ENCODE data around the gene ARHGAP24. TPM values are rescaled to one million over a fixed set of nuclear protein-coding genes. Genes with fewer than 3 reads are reported as not detected.
"Not testable (repeated sequence)": the region's sequence is repeated elsewhere in the genome, so short reads cannot be mapped to it uniquely, and the experiment has no call there.

ARHGAP24 gene
- total RNA-seq, 1 experiment from 2014 or later: 5.8 TPM

- not testable (repeated sequence) for DNase-seq (ENCODE audit: low read depth)
Observed at GRCh38 chr4:85839981-85840451, 365.1 kb downstream of the ARHGAP24 start.

GRCh38 chr4:85842540-85842939, 367.6 kb downstream of the ARHGAP24 start:
- DNase-seq (ENCODE audit: low read depth): no peak

GRCh38 chr4:85853740-85854139, 378.8 kb downstream of the ARHGAP24 start:
- not testable (repeated sequence) for DNase-seq (ENCODE audit: low read depth)

GRCh38 chr4:85854546-85854945, 379.6 kb downstream of the ARHGAP24 start:
- DNase-seq (ENCODE audit: low read depth): no peak

GRCh38 chr4:85860066-85860740, 385.3 kb downstream of the ARHGAP24 start:
- DNase-seq (ENCODE audit: low read depth): peak; percentile 50

DNA sequence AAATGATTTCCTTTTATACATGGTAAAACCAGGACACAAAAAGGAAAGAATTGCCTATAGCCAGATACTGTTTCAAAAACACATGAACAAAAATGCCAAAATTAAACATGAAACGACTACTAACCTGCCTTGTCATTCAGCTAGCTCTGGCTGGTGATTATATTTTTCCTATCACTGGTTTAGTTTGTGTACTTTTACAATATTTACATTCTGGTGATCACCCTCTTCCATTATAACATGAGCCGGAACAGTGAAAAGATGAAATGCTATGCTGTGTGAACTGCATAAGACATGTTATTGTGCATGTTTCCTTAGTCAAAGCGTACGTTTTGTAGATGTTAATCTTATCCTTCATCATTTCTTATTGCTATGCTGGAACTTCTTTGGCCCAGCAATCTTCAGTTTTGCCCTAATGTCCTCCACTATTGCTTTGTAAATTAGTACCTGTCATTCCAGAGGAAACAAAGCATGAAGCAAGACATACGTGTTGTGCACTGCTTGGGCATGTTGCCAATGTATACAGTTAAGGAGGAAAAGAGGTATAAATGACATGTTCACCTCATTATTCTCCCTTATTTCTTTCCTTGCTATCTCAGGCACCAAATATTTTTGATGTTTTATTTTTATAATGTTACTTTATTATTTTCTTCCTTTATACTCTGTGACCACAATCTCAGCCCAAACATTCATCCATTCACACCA, 386.3 kb downstream of the ARHGAP24 start:
- DNase-seq (ENCODE audit: low read depth): no peak

- DNase-seq (ENCODE audit: low read depth): no peak
Observed at GRCh38 chr4:85862896-85863295, 387.9 kb downstream of the ARHGAP24 start.

DNA sequence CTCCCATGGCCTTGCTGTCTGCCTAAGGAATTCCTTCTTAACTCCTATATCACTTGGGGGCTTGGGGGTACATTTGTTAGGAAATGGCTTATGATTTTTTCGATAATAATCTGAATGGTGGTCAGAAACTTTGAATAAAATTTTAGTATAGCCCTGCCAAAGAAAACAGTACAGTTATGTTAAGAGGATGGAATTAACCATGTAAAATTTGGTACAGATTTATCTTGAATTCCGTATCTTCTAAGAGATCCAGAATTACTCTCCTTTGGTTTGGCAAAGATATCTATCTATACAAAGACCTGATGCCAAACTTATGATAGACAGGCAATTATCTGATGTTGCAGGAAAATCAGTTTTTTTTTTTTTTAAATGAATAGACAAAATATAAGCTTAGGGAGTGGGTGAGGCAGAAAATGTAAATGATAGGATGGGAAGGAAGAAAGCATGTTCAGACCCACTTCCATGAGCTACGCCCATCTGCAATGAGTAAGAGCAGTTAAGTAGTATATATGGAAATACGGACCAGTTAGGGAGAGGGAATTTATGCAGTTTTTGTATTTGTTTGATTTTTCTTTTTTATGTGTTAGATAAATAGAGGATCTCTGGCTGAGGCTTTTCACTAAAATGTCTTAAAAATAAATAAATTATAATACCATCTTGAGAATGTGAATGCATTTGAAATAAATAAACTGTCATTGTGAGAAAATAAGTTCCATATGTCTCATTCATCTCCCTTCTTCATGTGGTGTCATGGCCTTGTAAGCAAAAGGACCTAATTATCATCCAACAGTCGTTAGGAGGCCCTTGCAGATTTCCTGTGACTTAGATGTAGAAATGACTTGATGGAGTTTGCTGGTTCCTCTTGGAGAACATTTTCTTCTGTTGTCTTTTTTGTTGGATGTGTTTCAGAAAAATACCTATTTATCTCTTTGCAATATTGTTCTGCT, 389.6 kb downstream of the ARHGAP24 start:
- DNase-seq (ENCODE audit: low read depth): no peak

- no peak for DNase-seq (ENCODE audit: low read depth)
Observed at GRCh38 chr4:85865256-85865655, 390.3 kb downstream of the ARHGAP24 start.

DNA sequence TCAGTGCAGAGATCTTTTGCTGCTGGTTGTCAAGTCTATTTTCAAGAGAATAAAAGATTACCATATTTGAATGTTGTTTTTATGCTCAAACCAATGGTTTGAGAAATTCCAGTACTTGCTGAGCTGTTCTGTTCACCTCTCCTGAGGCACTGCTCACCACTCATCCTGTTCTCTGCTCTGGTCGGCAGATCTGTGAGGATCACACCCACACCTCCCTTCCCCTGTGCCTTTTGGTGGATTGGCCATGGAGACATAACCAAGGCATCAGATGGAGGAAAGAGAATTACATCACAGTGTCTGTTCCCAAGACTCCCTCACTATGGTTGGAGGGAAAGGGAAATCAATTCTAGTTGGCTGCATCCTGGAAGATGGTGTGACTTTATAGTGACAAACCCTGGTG, 391.6 kb downstream of the ARHGAP24 start:
- DNase-seq (ENCODE audit: low read depth): no peak

GRCh38 chr4:85867271-85867670, 392.3 kb downstream of the ARHGAP24 start:
- no peak for DNase-seq (ENCODE audit: low read depth)

DNA sequence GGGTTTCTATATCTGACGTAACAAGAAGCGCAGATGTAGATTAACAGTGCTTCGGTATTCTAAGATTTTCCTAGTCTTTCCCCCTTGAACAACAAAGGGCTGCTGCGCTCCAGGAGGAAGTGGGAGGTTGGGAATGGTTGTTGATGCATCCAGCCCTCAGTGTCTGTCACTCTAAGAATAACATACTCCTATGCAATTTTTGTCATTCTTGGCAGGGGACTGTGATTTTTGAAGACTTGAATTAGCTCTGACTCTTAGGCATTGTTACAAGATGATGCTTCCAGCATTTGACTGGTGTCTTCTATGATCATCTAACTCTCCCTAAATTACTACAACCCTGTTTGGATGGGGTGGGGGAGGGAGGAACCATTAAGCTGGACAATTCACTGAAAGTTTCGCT, 394.2 kb downstream of the ARHGAP24 start:
- DNase-seq (ENCODE audit: low read depth): no peak

DNA sequence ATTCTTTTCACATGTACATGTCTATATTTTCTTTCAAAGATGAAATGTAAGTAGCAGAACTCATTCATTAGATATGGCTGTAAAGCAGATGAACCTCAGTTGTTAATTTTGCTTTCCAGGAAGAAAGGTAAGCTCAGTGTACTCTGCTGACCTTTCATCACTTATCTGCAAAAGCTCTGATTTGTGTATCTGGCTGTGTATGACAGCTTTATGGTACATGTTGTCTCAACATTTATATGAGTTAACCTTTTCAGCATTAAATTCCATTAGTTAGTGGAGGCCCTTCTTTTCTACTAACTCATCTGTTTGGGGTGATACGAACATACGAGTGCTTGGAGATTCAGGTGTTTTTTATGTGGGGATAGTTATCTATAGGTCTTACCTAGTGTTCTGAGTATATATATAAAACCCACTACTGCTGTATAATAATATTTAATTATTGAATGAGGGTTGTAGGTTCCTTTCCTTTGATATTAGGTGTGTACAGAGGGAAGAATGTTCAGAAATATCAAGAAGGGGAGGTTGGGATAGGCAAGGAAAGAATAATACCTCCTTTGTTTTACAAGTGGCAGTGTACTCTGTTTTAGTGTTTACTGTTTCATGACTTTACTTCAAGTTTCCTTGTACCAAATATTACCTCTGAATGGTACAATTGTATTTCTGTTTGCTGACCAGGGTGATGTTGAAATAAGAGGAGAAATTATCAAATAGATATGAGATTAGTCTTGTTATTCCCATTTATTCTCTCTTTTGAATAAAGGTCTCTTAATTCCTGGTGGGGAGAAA, 395.5 kb downstream of the ARHGAP24 start:
- DNase-seq (ENCODE audit: low read depth): no peak

- no peak for DNase-seq (ENCODE audit: low read depth)
Observed at GRCh38 chr4:85873566-85873965, 398.6 kb downstream of the ARHGAP24 start.

GRCh38 chr4:85879518-85879917, 404.6 kb downstream of the ARHGAP24 start:
- DNase-seq (ENCODE audit: low read depth): no peak

DNA sequence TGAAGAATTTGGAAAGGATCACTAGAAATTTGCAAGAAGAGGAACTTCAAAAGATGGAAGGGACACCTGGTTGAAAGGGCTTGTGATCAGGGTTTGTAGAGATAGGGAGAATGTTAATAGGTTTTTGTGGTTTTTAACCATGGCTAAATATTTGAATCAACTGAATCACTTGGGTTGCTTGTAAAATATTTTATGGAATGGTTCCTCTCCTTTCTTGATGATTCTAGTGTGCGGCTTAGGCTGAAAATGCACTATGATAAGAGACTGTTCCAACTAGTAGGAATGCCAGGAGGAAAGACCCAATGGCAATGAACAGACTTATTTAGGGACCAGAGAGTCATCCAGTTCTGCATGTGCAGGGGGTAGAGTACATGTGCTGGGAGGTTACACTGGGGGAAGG, 408.2 kb downstream of the ARHGAP24 start:
- DNase-seq (ENCODE audit: low read depth): no peak

DNA sequence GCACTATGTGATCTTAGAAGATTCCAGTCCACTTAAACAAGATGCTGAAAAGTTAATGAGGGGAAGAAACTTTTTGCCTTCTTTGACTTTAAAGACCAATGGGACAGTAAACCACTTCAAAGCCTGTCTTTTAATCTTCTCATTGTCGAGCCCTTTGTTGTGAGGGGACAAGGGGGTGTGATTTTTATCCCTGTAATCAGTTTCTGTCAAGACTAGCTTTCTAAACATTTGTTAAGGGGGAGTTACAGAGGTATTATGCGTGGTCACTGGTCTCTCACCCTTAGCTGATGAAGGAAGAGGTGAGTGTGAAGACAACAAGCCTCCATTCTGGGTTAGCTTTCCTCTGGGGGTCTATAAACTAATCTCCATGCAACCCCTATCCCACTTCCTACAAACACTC, 409.3 kb downstream of the ARHGAP24 start:
- no peak for DNase-seq (ENCODE audit: low read depth)

DNA sequence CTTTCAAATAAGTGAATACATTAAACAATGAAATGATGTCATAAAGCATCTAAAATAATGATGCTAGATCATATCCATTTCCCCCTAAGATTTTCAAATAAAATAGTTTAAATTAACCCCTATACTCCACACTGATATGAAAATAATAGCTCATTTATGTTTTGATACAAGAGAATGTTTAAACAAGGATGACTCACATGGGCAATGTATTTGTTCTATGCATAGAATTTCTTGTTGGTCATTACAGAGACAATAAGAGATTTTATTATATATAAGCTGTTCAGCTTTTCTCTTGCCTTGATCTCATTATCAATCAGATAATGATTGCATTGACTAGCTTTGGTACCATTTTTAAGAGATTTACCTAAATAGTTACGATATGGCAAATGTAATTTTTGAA, 411.7 kb downstream of the ARHGAP24 start:
- no peak for DNase-seq (ENCODE audit: low read depth)

- no peak for DNase-seq (ENCODE audit: low read depth)
Observed at GRCh38 chr4:85889314-85889713, 414.4 kb downstream of the ARHGAP24 start.

GRCh38 chr4:85895755-85896154, 420.8 kb downstream of the ARHGAP24 start:
- no peak for DNase-seq (ENCODE audit: low read depth)

DNA sequence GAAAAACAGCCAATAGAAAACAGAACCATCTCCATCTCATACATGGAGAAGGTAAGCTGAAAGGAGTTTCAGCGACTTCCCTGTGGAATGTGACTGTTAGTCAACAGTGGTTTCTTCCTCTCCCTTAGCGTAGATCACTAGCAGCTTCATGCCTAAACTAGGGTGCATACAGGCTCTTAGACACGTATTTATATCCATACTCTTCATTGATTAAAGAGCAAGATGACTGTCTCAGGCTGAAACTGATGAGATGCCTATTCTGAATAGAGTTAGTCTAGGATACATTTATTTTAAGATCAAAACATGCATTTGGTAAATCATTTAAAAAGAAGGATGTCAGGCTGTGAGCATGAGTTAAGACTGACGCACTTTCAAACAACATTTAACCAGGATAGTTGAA, 423.3 kb downstream of the ARHGAP24 start:
- DNase-seq (ENCODE audit: low read depth): no peak
